K562 (cell line): ENCODE data around the gene PGGHG. TPM values are rescaled to one million over a fixed set of nuclear protein-coding genes. Genes with fewer than 3 reads are reported as not detected.
A peak's percentile ranks its signal among the peaks of the same experiment; 100 is the strongest.

Experiments used
- CBFA2T2 ChIP-seq: fragments of 450-650 bp; conservative IDR thresholded peaks from 2 replicates; pipeline ENCODE4 v1.6.1; 2017; ENCODE audit warnings: mild to moderate bottlenecking
- CHCHD3 ChIP-seq: fragments of 250-450 bp; sonication (Bioruptor Pico); IDR thresholded peaks from 2 replicates; pipeline ENCODE4 v2.1.2; 2022; ENCODE audit warnings: mild to moderate bottlenecking
- DIDO1 ChIP-seq: fragments of 450-650 bp; IDR thresholded peaks from 2 replicates; pipeline ENCODE4 v1.6.1; 2016; ENCODE audit warnings: low read depth, missing biosample characterization, missing genetic modification characterization
- E2F6 ChIP-seq, 2 experiments: IDR thresholded peaks; 2 replicates each; pipeline ENCODE4 v1.6.1; 2011; ENCODE audit warnings: borderline replicate concordance in 1 of 2, control low read depth in 1 of 2, low read depth in 1 of 2, low read length in 1 of 2, mild to moderate bottlenecking in 1 of 2, mixed read lengths in 1 of 2, moderate library complexity in 1 of 2; ENCODE audit not compliant: insufficient read depth in 1 of 2, insufficient read length in 1 of 2, poor library complexity in 1 of 2, severe bottlenecking in 1 of 2; ENCODE audit errors: extremely low read depth in 1 of 2
- HCFC1 ChIP-seq: IDR thresholded peaks from 2 replicates; pipeline ENCODE4 v1.6.1; 2012; ENCODE audit warnings: low read depth, low read length, improper control_type of control experiment
- HLTF ChIP-seq: fragments of 450-650 bp; IDR thresholded peaks from 2 replicates; pipeline ENCODE4 v1.6.1; 2016
- MTA2 ChIP-seq: fragments of 450-650 bp; IDR thresholded peaks from 2 replicates; pipeline ENCODE4 v1.6.1; 2016; ENCODE audit warnings: low read depth
- NR1H2 ChIP-seq: sonication (generic); formaldehyde crosslinking; IDR thresholded peaks from 2 replicates; pipeline ENCODE4 v1.4.0; 2020; ENCODE audit warnings: mild to moderate bottlenecking, missing genetic modification reagents
- PURB ChIP-seq: sonication (generic); formaldehyde crosslinking; IDR thresholded peaks from 2 replicates; pipeline ENCODE4 v1.9.0; 2021; ENCODE audit warnings: low read depth, mild to moderate bottlenecking, missing genetic modification reagents
- SAP30 ChIP-seq: fragments of 200-600 bp; sonication (generic); IDR thresholded peaks from 2 replicates; pipeline ENCODE4 v1.6.1; 2012; ENCODE audit warnings: borderline replicate concordance, low read depth, mild to moderate bottlenecking, moderate library complexity, low read length, control low read depth, inconsistent platforms; ENCODE audit not compliant: insufficient read depth, poor library complexity, severe bottlenecking
- SMAD4 ChIP-seq: fragments of 250-450 bp; sonication (Bioruptor Pico); conservative IDR thresholded peaks from 2 replicates; pipeline ENCODE4 v1.8.0; 2021; ENCODE audit warnings: inconsistent platforms, mild to moderate bottlenecking, moderate library complexity
- SMARCB1 ChIP-seq: IDR thresholded peaks from 2 replicates; pipeline ENCODE4 v1.6.1; 2011; ENCODE audit warnings: improper control_type of control experiment, low read depth; ENCODE audit not compliant: insufficient read length
- ZNF133 ChIP-seq: fragments of 250-450 bp; sonication (Bioruptor Pico); IDR thresholded peaks from 2 replicates; pipeline ENCODE4 v1.4.0; 2020; ENCODE audit warnings: mild to moderate bottlenecking
- polyA plus RNA-seq, 8 experiments: library from polyadenylated mRNA; depleted of rRNA in 4 of 8; stranded (reverse) in 5 of 8; unstranded in 3 of 8; fragments of >200 nt; fragmentation: Nextera tagmentation in 2 of 8; fragmentation: Illumina TruSeq in 1 of 8; extraction: Ambion mirVana in 2 of 8; extraction: Trizol in 1 of 8; gene quantifications; 2 replicates each; pipeline versions ENCODE4 v1.2.1 to v1.2.3, GENCODE V29; 2011 to 2014; ENCODE audit warnings: inconsistent platforms in 1 of 8, missing spikeins in 1 of 8
- total RNA-seq, 7 experiments: library from RNA; depleted of rRNA in 6 of 7; stranded (reverse); fragments of >200 nt in 6 of 7; fragmentation: Illumina TruSeq in 2 of 7; extraction: Trizol in 2 of 7; gene quantifications; 2 replicates each; pipeline versions ENCODE4 v1.2.1 to v1.2.3, GENCODE V29; 2011 to 2021; ENCODE audit warnings: low replicate concordance in 1 of 7
- TF ChIP-seq, protein P1 (sequence below): fragments of 250-450 bp; sonication (Bioruptor Pico); IDR thresholded peaks from 2 replicates; pipeline ENCODE4 v1.5.0; 2021
- TF ChIP-seq, protein P2 (sequence below): sonication (generic); formaldehyde crosslinking; IDR thresholded peaks from 2 replicates; pipeline ENCODE4 v1.4.0; 2020; ENCODE audit warnings: mild to moderate bottlenecking, missing genetic modification reagents
- TF ChIP-seq, protein P3 (sequence below): sonication (generic); formaldehyde crosslinking; IDR thresholded peaks from 2 replicates; pipeline ENCODE4 v1.8.1; 2023; ENCODE audit warnings: mild to moderate bottlenecking, missing genetic modification reagents
- TF ChIP-seq, protein P4 (sequence below): fragments of 450-650 bp; IDR thresholded peaks from 2 replicates; pipeline ENCODE4 v1.6.1; 2016; ENCODE audit warnings: mild to moderate bottlenecking

Gene PGGHG
- total and polyA plus RNA-seq, 9 of the 15 experiments (the other 6 are each of a cell fraction or from before 2014, with no cell fraction given) = 0.38 to 85.1 (median 18.1) TPM

GRCh38 chr11:313787-314553 lies 25.0 kb downstream of the PGGHG start, which contains the start of gene IFITM1 (continued):
- TF ChIP-seq, protein P1, sequence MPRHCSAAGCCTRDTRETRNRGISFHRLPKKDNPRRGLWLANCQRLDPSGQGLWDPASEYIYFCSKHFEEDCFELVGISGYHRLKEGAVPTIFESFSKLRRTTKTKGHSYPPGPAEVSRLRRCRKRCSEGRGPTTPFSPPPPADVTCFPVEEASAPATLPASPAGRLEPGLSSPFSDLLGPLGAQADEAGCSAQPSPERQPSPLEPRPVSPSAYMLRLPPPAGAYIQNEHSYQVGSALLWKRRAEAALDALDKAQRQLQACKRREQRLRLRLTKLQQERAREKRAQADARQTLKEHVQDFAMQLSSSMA = no peak
- peak; percentile 72 for TF ChIP-seq SAP30
- 0 out of 2 replicates have a peak, but pooled peaks have one; percentile 57 for TF ChIP-seq CHCHD3 (CRISPR knock-in tag)
- peak; percentile 76 for TF ChIP-seq SMARCB1
- TF ChIP-seq SMAD4 (CRISPR knock-in tag) = 0 out of 2 replicates have a peak, but pooled peaks have one; percentile 45
- no peak for TF ChIP-seq CBFA2T2
- no peak for TF ChIP-seq PURB (CRISPR knock-in tag)
- TF ChIP-seq, protein P2, sequence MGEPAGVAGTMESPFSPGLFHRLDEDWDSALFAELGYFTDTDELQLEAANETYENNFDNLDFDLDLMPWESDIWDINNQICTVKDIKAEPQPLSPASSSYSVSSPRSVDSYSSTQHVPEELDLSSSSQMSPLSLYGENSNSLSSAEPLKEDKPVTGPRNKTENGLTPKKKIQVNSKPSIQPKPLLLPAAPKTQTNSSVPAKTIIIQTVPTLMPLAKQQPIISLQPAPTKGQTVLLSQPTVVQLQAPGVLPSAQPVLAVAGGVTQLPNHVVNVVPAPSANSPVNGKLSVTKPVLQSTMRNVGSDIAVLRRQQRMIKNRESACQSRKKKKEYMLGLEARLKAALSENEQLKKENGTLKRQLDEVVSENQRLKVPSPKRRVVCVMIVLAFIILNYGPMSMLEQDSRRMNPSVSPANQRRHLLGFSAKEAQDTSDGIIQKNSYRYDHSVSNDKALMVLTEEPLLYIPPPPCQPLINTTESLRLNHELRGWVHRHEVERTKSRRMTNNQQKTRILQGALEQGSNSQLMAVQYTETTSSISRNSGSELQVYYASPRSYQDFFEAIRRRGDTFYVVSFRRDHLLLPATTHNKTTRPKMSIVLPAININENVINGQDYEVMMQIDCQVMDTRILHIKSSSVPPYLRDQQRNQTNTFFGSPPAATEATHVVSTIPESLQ (CRISPR knock-in tag) = peak; percentile 93
- TF ChIP-seq HCFC1 = no peak
- TF ChIP-seq, protein P3, sequence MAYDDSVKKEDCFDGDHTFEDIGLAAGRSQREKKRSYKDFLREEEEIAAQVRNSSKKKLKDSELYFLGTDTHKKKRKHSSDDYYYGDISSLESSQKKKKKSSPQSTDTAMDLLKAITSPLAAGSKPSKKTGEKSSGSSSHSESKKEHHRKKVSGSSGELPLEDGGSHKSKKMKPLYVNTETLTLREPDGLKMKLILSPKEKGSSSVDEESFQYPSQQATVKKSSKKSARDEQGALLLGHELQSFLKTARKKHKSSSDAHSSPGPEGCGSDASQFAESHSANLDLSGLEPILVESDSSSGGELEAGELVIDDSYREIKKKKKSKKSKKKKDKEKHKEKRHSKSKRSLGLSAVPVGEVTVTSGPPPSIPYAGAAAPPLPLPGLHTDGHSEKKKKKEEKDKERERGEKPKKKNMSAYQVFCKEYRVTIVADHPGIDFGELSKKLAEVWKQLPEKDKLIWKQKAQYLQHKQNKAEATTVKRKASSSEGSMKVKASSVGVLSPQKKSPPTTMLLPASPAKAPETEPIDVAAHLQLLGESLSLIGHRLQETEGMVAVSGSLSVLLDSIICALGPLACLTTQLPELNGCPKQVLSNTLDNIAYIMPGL (CRISPR knock-in tag) = no peak
- TF ChIP-seq, protein P4, sequence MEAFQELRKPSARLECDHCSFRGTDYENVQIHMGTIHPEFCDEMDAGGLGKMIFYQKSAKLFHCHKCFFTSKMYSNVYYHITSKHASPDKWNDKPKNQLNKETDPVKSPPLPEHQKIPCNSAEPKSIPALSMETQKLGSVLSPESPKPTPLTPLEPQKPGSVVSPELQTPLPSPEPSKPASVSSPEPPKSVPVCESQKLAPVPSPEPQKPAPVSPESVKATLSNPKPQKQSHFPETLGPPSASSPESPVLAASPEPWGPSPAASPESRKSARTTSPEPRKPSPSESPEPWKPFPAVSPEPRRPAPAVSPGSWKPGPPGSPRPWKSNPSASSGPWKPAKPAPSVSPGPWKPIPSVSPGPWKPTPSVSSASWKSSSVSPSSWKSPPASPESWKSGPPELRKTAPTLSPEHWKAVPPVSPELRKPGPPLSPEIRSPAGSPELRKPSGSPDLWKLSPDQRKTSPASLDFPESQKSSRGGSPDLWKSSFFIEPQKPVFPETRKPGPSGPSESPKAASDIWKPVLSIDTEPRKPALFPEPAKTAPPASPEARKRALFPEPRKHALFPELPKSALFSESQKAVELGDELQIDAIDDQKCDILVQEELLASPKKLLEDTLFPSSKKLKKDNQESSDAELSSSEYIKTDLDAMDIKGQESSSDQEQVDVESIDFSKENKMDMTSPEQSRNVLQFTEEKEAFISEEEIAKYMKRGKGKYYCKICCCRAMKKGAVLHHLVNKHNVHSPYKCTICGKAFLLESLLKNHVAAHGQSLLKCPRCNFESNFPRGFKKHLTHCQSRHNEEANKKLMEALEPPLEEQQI = no peak
- no peak for TF ChIP-seq E2F6 (IDR thresholded peaks at IDR 0.05; ENCODE audit: borderline replicate concordance in 1 of 2, extremely low read depth in 1 of 2, insufficient read depth in 1 of 2, insufficient read length in 1 of 2, low read depth in 1 of 2, low read length in 1 of 2, poor library complexity in 1 of 2, severe bottlenecking in 1 of 2)
- no peak for TF ChIP-seq DIDO1 (tag)
- TF ChIP-seq HLTF = peak; percentile 39; the same call in 1 of the 2 replicates
- TF ChIP-seq NR1H2 (CRISPR knock-in tag) = no peak
- no peak for TF ChIP-seq MTA2
- TF ChIP-seq ZNF133 = no peak
